Testis (tissue), 2 donors: ENCODE measurements around the gene SDK1.

ENCODE experiments used
- POLR2A ChIP-seq: fragments of 450-650 bp; IDR thresholded peaks from one replicate; pipeline ENCODE4 v1.6.1; 2017; ENCODE audit warnings: antibody characterized with exemption, mild to moderate bottlenecking, moderate library complexity
- TF ChIP-seq, protein P1 (sequence below), 3 experiments: fragments of 450-650 bp in 2 of 3; fragments of 200-600 bp in 1 of 3; sonication (generic) in 1 of 3; IDR thresholded peaks; one replicate each; pipeline ENCODE4 v1.5.1; 2016 to 2019; ENCODE audit warnings: antibody characterized with exemption in 3 of 3, mild to moderate bottlenecking in 2 of 3, moderate library complexity in 1 of 3

DNA sequence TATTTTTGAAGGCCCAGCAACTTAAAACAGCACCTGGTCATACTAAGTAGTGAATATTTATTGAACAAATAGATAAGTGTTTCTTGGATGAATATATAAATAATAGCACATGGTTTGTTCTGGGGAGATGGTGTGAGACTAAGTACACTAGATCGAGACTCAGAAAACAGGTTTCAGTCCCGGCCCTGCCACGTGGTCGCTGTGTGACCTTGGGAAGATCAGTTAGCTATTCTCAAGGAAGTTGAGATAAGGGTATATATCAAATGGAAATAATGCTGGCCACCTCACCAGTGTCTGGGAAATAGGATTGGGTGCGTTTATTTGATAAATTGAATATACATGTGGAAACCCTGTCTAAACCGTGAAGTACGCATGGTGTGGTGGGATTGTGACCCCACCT is 354.6 kb downstream of the SDK1 start:
- TF ChIP-seq, protein P1, sequence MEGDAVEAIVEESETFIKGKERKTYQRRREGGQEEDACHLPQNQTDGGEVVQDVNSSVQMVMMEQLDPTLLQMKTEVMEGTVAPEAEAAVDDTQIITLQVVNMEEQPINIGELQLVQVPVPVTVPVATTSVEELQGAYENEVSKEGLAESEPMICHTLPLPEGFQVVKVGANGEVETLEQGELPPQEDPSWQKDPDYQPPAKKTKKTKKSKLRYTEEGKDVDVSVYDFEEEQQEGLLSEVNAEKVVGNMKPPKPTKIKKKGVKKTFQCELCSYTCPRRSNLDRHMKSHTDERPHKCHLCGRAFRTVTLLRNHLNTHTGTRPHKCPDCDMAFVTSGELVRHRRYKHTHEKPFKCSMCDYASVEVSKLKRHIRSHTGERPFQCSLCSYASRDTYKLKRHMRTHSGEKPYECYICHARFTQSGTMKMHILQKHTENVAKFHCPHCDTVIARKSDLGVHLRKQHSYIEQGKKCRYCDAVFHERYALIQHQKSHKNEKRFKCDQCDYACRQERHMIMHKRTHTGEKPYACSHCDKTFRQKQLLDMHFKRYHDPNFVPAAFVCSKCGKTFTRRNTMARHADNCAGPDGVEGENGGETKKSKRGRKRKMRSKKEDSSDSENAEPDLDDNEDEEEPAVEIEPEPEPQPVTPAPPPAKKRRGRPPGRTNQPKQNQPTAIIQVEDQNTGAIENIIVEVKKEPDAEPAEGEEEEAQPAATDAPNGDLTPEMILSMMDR (IDR thresholded peaks at IDR 0.05) = no peak
- no peak for TF ChIP-seq POLR2A
